Measurements from ENCODE around the gene PIAS3. TPM values are rescaled to one million over a fixed set of nuclear protein-coding genes. Genes with fewer than 3 reads are reported as not detected.
A peak's percentile ranks its signal among the peaks of the same experiment; 100 is the strongest.

PIAS3 gene
- total and polyA plus RNA-seq, 10 of the 15 experiments (the other 5 are each of a cell fraction or from before 2014, with no cell fraction given), result 0.85 to 14.9 (median 10.6) TPM

DNA sequence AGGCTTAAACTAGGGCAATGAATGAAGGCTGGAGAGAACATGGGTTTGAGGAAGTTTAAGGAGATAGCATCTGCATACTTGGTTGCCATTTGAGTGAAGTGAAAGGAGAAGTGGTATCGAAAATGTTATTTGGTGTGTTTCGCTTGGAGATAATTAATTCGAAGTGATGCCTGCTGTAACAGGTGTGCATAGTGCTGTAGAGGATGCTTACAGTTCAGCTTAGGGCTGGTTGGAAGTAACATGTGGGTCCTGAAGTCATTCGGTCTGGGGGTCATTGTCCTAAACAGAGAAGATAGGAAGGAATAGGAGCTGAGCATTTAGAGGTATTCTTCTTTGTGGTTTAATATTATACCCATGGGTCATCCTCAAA is 13.8 kb downstream of the PIAS3 start (continued):
- TF ChIP-seq, protein P1, sequence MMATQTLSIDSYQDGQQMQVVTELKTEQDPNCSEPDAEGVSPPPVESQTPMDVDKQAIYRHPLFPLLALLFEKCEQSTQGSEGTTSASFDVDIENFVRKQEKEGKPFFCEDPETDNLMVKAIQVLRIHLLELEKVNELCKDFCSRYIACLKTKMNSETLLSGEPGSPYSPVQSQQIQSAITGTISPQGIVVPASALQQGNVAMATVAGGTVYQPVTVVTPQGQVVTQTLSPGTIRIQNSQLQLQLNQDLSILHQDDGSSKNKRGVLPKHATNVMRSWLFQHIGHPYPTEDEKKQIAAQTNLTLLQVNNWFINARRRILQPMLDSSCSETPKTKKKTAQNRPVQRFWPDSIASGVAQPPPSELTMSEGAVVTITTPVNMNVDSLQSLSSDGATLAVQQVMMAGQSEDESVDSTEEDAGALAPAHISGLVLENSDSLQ (IDR thresholded peaks at IDR 0.05), result peak; percentile 42; the same call in 1 of the 2 replicates
- no peak for TF ChIP-seq USF2 (IDR thresholded peaks at IDR 0.05; ENCODE audit: borderline replicate concordance, low read depth, low read length)
- TF ChIP-seq SREBF2 (IDR thresholded peaks at IDR 0.05; ENCODE audit: low read length), result no peak
- TF ChIP-seq NFIC (IDR thresholded peaks at IDR 0.05; ENCODE audit: low read depth, low read length), result no peak
- no peak for TF ChIP-seq NR2F1 (conservative IDR thresholded peaks at IDR 0.05)
- TF ChIP-seq, protein P2, sequence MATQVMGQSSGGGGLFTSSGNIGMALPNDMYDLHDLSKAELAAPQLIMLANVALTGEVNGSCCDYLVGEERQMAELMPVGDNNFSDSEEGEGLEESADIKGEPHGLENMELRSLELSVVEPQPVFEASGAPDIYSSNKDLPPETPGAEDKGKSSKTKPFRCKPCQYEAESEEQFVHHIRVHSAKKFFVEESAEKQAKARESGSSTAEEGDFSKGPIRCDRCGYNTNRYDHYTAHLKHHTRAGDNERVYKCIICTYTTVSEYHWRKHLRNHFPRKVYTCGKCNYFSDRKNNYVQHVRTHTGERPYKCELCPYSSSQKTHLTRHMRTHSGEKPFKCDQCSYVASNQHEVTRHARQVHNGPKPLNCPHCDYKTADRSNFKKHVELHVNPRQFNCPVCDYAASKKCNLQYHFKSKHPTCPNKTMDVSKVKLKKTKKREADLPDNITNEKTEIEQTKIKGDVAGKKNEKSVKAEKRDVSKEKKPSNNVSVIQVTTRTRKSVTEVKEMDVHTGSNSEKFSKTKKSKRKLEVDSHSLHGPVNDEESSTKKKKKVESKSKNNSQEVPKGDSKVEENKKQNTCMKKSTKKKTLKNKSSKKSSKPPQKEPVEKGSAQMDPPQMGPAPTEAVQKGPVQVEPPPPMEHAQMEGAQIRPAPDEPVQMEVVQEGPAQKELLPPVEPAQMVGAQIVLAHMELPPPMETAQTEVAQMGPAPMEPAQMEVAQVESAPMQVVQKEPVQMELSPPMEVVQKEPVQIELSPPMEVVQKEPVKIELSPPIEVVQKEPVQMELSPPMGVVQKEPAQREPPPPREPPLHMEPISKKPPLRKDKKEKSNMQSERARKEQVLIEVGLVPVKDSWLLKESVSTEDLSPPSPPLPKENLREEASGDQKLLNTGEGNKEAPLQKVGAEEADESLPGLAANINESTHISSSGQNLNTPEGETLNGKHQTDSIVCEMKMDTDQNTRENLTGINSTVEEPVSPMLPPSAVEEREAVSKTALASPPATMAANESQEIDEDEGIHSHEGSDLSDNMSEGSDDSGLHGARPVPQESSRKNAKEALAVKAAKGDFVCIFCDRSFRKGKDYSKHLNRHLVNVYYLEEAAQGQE (IDR thresholded peaks at IDR 0.05; ENCODE audit: low read depth, low read length), result no peak
- no peak for TF ChIP-seq SUZ12 (IDR thresholded peaks at IDR 0.05; ENCODE audit: unreplicated experiment)
- peak; percentile 63; the same call in 2 of the 3 replicates for TF ChIP-seq POU2F2 (IDR thresholded peaks at IDR 0.05; ENCODE audit: borderline replicate concordance, low read depth, low read length)
- TF ChIP-seq ATF7 (IDR thresholded peaks at IDR 0.05; ENCODE audit: low read depth), result peak; percentile 34; the same call in 1 of the 2 replicates
- no peak for TF ChIP-seq MEF2A (IDR thresholded peaks at IDR 0.05; ENCODE audit: insufficient read depth, low read depth, low read length)
- TF ChIP-seq KLF5 (IDR thresholded peaks at IDR 0.05; ENCODE audit: partially characterized antibody), result no peak
- no peak for TF ChIP-seq GATAD2B (conservative IDR thresholded peaks at IDR 0.05; ENCODE audit: low read depth)
- no peak for TF ChIP-seq EED (IDR thresholded peaks at IDR 0.05; ENCODE audit: low read depth)
- no peak for TF ChIP-seq LARP7 (IDR thresholded peaks at IDR 0.05)
- no peak for TF ChIP-seq RBBP5 (conservative IDR thresholded peaks at IDR 0.05)
- TF ChIP-seq IKZF2 (IDR thresholded peaks at IDR 0.05), result peak; percentile 49 to 57; a peak in 2 of 4 replicates
- TF ChIP-seq NRF1 (conservative IDR thresholded peaks at IDR 0.05; ENCODE audit: low read depth, low read length), result no peak
- TF ChIP-seq RUNX3 (IDR thresholded peaks at IDR 0.05; ENCODE audit: low read length), result peak; percentile 44
- TF ChIP-seq ZBED1 (IDR thresholded peaks at IDR 0.05; ENCODE audit: borderline replicate concordance), result peak; percentile 68; the same call in 1 of the 2 replicates
- TF ChIP-seq TCF12 (IDR thresholded peaks at IDR 0.05; ENCODE audit: low read depth, low read length), result peak; percentile 87
- TF ChIP-seq IRF4 (IDR thresholded peaks at IDR 0.05; ENCODE audit: low read depth, low read length), result 0 out of 2 replicates have a peak, but pooled peaks have one; percentile 52
- TF ChIP-seq ZNF217 (IDR thresholded peaks at IDR 0.05), result peak; percentile 47; the same call in 1 of the 2 replicates
- peak; percentile 69; the same call in 1 of the 2 replicates for TF ChIP-seq BCL11A (IDR thresholded peaks at IDR 0.05; ENCODE audit: low read depth, low read length)
- TF ChIP-seq NR2C1 (IDR thresholded peaks at IDR 0.05), result no peak
- peak; percentile 62 for TF ChIP-seq BMI1 (IDR thresholded peaks at IDR 0.05; ENCODE audit: borderline replicate concordance)
- TF ChIP-seq, protein P3, sequence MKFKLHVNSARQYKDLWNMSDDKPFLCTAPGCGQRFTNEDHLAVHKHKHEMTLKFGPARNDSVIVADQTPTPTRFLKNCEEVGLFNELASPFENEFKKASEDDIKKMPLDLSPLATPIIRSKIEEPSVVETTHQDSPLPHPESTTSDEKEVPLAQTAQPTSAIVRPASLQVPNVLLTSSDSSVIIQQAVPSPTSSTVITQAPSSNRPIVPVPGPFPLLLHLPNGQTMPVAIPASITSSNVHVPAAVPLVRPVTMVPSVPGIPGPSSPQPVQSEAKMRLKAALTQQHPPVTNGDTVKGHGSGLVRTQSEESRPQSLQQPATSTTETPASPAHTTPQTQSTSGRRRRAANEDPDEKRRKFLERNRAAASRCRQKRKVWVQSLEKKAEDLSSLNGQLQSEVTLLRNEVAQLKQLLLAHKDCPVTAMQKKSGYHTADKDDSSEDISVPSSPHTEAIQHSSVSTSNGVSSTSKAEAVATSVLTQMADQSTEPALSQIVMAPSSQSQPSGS (IDR thresholded peaks at IDR 0.05; ENCODE audit: low read length), result peak; percentile 21; the same call in 1 of the 2 replicates
